Posterior cingulate gyrus (tissue), 11 donors: ENCODE data around the gene HS6ST1.

Experiments used
- DNase-seq, 10 donors: peaks; one replicate each; pipeline versions ENCODE4 v3.0.0 to v3.0.0-alpha.2; 2020 to 2021; ENCODE audit warnings: mixed read lengths in 3 of 10
- intact Hi-C: fragments of 100-400 bp; cut with DNase I; formaldehyde crosslinking; loops from one replicate; pipeline ENCODE4 v1.15.1; 2023

Gene HS6ST1, protein sequence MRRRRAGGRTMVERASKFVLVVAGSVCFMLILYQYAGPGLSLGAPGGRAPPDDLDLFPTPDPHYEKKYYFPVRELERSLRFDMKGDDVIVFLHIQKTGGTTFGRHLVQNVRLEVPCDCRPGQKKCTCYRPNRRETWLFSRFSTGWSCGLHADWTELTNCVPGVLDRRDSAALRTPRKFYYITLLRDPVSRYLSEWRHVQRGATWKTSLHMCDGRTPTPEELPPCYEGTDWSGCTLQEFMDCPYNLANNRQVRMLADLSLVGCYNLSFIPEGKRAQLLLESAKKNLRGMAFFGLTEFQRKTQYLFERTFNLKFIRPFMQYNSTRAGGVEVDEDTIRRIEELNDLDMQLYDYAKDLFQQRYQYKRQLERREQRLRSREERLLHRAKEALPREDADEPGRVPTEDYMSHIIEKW

DNA sequence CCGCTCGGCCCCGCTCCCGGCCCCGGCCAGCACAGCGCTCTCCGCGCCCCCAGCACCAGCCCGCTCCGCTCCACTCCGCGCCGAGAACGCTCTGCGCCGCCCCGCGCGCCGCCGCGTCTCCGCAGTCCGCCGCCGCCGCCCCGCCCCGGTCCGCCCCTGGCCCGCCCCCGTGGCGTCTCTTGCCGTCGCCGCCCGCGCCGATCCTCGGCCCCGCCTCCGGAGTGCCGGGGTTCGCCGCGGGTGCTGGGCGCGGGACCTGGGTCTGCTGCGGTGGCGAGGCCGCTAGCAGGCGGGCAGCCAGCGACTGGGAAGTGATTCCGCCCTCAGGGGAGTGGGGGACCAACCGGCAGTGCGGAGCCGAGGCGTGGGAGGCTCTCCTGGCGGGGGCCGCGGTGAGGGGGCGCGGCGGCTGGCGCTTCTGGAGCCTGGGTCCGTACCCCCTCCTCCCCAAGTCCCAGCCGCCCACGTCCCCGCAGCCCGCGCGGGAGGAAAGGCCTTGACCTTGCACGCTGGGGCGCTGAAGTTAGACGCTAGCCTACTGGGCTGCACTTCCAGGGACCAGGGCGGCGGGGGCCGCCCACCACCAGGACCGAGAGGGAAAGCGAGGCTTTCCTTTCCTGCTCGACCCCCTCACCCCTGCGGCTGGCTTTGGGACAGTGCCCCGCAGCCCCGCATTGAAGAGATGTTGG is at the start of gene HS6ST1:
Gene HS6ST1 (minus strand): TSS at position 93 of the 689 bp plus-strand sequence. CDS start 305 bp downstream, outside the sequence.
- intact Hi-C loops = no loop called here
- peak; percentile 81 to 99 (median 87) for DNase-seq

- intact Hi-C loops = no loop called here
- DNase-seq = peak in 3 of 10 donors; percentile 63 to 80 (median 74)
Observed at GRCh38 chr2:128367601-128368359, 49.1 kb upstream of the HS6ST1 start.

- DNase-seq = peak in 2 of 10 donors; percentile 55 to 61
- intact Hi-C loops = no loop called here
Observed at GRCh38 chr2:128366713-128367511, 48.2 kb upstream of the HS6ST1 start.

- peak in 2 of 10 donors; percentile 44 to 48 for DNase-seq
- intact Hi-C loops = no loop called here
Observed at GRCh38 chr2:128365217-128365905, 46.7 kb upstream of the HS6ST1 start.

- intact Hi-C loops = no loop called here
- peak in 1 of 10 donors; percentile 75 for DNase-seq
Observed at GRCh38 chr2:128364441-128364911, 45.8 kb upstream of the HS6ST1 start.

GRCh38 chr2:128363934-128364361 is 45.3 kb upstream of the HS6ST1 start:
- peak in 2 of 10 donors; percentile 40 to 52 for DNase-seq
- intact Hi-C loops = no loop called here

- DNase-seq = peak in 1 of 10 donors; percentile 72
- intact Hi-C loops = no loop called here
Observed at GRCh38 chr2:128362889-128363228, 44.2 kb upstream of the HS6ST1 start.

- DNase-seq = peak in 2 of 10 donors; percentile 34 to 52
- intact Hi-C loops = no loop called here
Observed at GRCh38 chr2:128362176-128362888, 43.7 kb upstream of the HS6ST1 start.

DNA sequence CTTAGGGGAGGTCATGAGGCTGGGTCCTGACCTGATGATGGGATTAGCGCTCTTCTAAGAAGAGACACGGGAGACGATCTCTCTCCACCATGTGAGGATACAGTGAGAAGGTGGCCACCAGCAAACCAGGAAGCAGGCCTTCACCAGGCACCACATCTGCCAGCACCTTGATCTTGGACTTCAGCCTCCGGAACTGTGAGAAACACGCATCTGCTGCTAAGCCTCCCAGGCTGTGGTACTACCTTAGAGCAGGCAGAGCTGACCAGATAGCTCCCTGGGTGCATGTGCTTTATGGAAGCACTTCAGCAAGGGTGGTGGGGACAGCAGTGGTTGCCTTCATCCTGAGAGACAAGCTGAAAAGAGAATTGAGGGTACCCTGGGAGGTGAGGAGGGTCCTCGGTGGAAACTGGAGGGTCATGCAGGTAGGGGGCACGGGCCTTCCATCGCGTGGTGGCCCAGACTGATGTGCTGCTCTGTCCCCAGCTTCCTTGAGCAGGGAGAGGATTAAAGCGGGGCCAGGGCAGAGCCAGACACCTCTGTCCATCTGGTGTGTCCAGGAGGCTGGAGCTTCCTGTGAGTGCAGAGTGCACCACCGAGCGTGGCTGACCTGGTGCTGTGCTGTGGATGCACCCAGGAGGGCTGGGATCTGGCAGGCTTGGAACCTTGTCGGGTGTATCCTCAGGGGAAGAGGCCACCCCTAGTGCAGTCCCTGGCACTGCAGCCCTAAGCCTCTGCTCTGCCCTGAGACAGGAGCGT is 42.9 kb upstream of the HS6ST1 start:
- DNase-seq = peak in 1 of 10 donors; percentile 60
- intact Hi-C loops = no loop called here

DNA sequence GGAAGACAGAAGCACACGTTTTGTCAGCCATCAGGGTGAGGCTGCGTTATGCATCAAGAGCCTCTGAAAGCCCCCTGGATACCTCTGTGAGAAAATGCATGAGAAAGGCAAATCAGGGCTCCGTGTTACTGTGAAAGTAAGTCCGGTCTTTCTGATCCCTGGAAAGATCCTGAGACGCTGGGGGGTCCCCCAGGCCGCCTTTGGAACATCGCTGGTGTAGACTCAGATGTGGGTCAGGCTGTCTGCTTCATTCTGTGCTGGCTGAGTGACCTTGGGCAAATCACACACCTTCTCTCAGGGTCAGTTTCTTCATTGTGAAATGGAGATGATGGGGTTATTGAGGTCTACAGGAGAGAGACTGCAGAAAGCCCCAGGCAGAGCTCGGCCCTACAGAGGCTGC is 42.0 kb upstream of the HS6ST1 start:
- intact Hi-C loops = no loop called here
- DNase-seq = peak in 1 of 10 donors; percentile 81

- intact Hi-C loops = no loop called here
- DNase-seq = peak in 1 of 10 donors; percentile 62
Observed at GRCh38 chr2:128359841-128360240, 41.2 kb upstream of the HS6ST1 start.

- intact Hi-C loops = no loop called here
- peak in 1 of 10 donors; percentile 67 for DNase-seq
Observed at GRCh38 chr2:128358941-128359731, 40.5 kb upstream of the HS6ST1 start.

GRCh38 chr2:128357506-128358370 is 39.1 kb upstream of the HS6ST1 start:
- peak in 1 of 10 donors; percentile 52 for DNase-seq
- intact Hi-C loops = no loop called here

GRCh38 chr2:128356127-128356526 is 37.5 kb upstream of the HS6ST1 start:
- DNase-seq = no peak
- intact Hi-C loops = no loop called here

DNA sequence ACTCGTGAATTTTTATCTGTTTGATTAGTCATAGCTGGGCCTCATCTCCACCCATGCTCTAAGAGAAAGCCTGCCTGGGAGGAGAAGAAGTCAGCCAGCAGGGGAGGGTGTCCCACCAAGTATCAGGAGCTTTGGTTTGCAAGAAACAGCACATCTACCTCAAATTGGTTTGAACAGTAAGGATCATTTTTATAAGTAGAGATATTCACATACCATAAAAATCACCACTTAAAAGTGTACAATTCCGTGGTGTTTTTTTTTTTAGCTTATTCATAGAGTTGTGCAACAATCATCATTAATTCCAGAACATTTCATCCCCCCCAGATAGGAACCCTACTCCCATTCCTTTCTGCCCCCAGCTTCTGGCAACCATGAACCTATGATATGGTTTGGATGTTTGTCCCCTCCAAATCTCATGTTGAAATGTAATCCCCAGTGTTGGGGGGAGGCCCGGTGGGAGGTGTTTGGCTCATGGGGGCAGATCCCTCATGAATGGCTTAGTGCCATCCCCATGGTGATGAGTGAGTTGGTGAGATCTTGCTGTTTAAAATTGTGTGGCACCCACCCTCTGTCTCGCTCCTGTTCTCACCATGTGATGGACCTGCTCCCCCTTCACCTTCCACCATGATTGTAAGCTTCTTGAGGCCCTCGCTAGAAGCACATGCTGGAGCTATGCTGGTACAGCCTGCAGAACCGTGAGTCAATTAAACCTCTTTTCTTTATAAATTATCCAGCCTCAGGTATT is 36.2 kb upstream of the HS6ST1 start:
- intact Hi-C loops = no loop called here
- DNase-seq = peak in 1 of 10 donors; percentile 42
